Measurements from ENCODE around the gene PRKAG2.

GRCh38 chr7:151566897-151567320 is 310.0 kb downstream of the PRKAG2 start:
- TF ChIP-seq REST (IDR thresholded peaks at IDR 0.05; ENCODE audit: low read depth) (no peak), CREB1 (IDR thresholded peaks at IDR 0.05; ENCODE audit: low read depth) (no peak), EGR1 (IDR thresholded peaks at IDR 0.05) (no peak), MAX (IDR thresholded peaks at IDR 0.05) (no peak), TCF12 (IDR thresholded peaks at IDR 0.05; ENCODE audit: low read depth) (no peak), EP300 (IDR thresholded peaks at IDR 0.05; ENCODE audit: borderline replicate concordance) (no peak), RAD21 (IDR thresholded peaks at IDR 0.05; ENCODE audit: low read depth) (no peak), CEBPB (IDR thresholded peaks at IDR 0.05) (no peak), FOXM1 (IDR thresholded peaks at IDR 0.05; ENCODE audit: borderline replicate concordance, low read depth) (no peak), USF1 (IDR thresholded peaks at IDR 0.05) (no peak), TEAD4 (IDR thresholded peaks at IDR 0.05) (no peak), YY1 (IDR thresholded peaks at IDR 0.05; ENCODE audit: low read depth) (no peak)
